MV-4-11 (cell line): ENCODE data around the gene AMZ1.
"Not testable (repeated sequence)": the region's sequence is repeated elsewhere in the genome, so short reads cannot be mapped to it uniquely, and the experiment has no call there.

Experiments
- DNase-seq: peaks from one replicate; lab custom pipeline; 2025; lab: John Stamatoyannopoulos, UW

The AMZ1 gene

DNA sequence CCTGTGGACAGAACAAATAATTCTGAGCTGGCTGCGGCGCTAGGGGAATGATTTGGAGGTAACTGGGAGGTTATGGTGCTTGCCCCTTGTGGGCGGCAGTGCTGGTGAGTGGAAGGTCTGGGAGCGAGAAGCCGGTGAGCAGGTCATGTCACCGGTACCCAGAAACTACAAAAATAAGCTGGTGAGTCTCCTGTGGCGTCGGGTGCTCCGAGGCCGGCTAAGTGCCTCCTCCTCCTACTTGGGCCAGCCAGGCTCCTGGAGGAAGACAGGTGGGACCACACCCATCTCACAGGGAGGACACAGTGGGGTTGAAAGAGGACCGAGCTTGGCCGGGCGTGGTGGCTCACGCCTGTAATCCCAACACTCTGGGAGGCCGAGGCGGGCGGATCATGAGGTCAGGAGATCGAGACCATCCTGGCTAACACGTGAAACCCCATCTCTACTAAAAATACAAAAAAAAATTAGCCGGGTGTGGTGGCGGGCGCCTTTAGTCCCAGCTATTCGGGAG, 4.0 kb downstream of the AMZ1 start:
- DNase-seq, result not testable (repeated sequence)

DNA sequence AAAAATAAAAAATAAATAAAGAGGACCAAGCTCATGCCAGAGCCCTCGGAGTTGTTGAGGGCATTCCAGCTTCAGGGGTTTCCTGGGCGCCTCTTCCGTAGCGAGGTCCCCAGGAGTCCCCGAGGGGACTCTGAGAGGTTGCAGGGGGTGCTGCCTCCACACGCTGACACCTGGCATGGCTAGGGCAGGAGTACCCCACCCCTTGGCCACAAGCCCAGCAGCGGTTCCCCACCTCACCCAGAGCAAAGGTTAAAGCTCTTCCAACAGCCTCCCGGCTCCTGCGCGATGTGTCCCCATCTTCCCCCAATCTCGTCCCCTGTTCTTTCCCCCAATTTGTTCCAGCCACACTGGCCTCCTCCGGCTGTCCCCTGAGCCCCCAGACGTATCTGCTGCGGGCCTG, 4.5 kb downstream of the AMZ1 start:
- DNase-seq, result no peak

DNA sequence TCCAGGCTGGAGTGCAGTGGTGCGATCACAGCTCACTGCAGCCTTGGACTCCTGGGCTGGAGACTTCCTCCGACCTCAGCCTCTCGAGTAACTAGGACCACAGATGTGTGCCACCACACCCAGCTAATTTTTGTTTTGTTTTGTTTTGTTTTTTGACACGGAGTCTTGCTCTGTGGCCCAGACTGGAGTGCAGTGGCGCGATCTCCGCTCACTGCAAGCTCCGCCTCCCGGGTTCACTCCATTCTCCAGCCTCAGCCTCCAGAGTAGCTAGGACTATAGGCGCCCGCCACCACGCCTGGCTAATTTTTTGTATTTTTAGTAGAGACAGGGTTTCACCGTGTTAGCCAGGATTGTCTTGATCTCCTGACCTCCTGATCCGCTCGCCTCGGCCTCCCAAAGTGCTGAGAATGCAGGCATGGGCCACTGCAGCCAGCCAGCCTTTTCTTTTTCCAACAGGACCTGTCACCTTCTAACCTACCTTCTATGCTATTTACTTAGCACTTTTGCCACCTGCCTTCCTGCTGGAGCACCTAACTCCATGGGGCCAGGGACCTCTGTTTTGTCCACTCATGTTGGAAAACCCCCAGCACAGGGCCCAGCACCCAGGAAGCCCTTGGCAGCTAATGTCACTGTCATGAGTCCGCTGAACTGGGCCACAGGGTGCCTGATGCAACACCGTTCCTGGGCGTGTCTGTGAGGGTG, 5.6 kb downstream of the AMZ1 start:
- DNase-seq, result peak; percentile 25

DNA sequence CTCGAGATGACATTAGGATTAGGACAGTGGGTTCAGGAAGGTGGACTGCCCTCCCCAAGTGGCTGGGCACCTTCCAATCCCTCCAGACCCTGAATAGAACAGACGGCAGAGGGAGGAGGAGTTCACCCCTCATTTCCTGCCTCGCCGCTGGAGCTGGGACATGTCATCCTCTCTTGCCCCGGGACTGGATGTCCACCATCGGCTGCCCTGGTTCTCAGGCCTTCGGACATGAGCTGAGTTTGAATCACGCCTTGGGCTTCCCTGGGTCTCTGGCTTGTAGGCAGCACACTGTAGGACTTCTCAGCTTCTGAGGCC, 6.1 kb downstream of the AMZ1 start:
- not testable (repeated sequence) for DNase-seq

DNA sequence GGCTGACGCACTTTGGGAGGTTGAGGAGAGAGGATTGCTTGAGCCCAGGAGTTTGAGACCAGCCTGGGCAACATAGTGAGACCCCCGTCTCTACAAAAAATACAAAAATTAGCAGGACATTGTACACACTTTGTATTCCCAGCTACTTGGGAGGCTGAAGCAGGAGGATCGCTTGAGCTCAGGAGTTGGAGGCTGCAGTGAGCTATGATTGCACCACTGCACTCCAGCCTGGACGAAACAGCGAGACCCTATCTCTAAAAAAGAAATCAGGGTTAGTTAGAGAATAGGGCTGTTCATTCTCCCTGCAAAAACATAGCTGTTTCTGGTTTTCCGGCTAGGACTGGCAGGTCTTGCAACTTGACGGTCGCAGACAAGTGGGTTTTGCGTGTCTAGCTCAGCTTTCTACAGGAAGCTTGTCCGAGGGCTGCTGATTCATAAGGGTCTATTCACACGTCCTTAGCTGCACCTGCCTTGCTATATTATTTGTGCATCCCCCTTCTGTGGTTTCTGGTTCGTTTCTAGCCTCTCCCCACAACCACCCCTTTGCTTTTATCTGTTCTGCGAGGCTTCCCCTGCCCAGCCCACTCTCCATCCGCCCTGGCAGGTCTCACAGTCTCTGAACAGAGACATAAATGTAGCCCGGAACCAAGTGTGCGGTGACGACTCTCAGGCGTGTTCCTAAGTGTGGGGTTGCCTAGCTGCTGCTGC, 10.7 kb downstream of the AMZ1 start:
- peak; percentile 42 for DNase-seq

DNA sequence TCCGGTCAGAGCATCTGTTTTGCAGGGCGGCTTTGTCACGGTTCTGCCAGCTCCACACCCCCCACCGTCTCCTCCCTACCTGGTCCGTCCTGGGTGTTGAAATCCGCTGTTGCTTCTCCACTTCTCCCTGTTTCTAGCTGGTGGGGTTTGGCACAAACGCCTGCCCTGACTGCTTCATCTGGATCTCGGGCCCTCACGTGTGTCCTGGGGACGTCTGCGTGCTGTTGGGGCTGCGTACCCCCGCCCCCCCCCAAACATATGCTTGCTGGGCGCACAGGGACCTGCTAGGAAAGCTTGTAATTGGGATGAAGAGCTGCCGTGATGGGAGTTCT, 11.3 kb downstream of the AMZ1 start:
- no peak for DNase-seq

DNA sequence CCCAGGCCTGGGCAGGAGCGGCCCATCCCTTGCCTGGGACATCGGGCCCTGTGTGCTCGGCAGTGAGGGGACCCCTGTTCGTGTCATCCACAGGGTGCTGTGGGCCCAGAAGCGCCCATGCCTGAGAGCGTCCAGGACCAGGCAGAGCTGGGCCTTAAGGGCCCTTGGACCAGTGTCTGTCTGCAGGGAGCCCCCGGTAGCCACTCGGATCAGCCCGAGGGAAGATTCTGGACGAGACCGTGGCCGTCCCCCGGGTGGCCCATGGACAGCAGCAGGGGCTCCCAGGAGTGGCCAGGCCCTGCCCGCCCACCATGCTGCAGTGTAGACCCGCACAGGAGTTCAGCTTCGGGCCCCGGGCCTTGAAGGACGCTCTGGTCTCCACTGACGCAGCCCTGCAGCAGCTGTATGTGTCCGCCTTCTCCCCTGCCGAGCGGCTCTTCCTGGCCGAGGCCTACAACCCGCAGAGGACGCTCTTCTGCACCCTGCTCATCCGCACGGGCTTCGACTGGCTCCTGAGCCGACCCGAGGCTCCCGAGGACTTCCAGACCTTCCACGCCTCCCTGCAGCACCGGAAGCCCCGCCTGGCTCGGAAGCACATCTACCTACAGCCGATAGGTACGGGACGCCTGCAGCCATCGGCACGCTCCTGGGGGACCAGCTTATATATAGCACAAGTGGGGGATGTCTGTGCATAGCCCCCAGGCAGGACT, 12.3 kb downstream of the AMZ1 start:
- DNase-seq, result no peak

DNA sequence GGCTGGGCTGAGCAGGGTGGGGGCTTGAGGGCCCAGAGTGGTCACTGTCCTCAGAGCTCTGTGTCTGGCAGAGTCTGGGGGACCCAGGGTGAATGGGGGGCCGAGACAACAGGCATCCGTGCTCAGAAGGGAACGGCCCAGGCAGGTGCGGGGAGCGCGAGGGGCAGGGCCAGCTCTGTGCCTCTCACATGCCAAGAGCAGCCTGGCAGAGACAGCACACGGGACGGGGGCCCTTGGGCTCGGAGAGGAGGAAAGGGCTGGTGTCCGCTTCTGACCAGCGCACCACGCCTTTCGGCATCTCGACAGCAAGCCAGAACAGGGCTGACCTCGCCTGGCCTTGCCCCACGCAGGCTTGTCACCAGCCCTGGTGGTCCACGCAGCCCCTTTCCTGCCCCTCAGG, 13.4 kb downstream of the AMZ1 start:
- no peak for DNase-seq

DNA sequence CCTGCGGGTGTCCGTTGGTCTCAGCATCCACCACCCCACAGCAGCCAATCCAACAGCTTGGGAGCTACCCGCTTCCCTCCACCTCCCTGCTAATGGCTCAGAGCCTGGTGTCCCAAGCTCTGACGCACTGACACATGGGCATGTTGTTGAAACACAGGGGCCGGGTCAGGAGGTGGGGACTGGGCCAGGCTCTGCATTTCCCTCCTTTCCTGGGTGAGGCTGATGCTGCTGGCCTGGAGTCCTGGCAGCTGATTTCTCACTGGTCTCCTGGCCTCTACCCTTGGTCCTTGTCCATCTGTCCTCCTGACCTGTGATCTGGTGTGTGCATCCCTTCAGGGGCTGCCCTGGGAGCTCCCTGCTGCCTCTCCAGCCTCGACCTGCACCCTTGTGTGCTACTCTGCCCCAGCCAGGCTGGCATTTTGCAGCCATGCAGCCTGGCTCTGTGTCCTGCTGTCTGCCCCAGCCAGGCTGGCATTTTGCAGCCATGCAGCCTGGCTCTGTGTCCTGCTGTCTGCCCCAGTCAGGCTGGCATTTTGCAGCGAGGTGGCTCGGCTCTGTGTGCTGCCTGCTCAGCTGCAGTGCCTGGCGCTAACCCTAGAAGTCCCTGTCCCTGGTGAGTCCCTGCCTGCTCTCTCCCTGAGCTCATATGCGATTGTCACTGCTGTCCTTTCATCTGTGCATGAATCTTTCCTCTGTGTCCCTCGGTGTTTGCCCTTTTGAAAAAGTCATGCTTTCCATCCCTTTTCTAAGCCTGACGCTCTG, 14.0 kb downstream of the AMZ1 start:
- no peak for DNase-seq

DNA sequence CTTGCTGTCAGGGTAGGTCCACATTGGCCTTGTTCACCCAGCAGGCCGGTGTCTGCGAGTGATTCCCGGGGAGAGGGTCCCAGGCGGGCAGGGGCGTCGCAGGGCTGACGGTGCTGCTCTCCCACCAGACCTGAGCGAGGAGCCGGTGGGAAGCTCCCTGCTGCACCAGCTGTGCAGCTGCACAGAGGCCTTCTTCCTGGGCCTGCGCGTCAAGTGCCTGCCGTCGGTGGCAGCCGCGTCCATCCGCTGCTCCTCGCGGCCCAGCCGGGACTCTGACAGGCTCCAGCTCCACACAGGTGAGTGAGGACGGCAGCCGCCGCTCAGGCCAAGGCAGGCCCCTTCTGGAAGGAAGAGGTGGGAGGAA, 14.6 kb downstream of the AMZ1 start:
- no peak for DNase-seq

DNA sequence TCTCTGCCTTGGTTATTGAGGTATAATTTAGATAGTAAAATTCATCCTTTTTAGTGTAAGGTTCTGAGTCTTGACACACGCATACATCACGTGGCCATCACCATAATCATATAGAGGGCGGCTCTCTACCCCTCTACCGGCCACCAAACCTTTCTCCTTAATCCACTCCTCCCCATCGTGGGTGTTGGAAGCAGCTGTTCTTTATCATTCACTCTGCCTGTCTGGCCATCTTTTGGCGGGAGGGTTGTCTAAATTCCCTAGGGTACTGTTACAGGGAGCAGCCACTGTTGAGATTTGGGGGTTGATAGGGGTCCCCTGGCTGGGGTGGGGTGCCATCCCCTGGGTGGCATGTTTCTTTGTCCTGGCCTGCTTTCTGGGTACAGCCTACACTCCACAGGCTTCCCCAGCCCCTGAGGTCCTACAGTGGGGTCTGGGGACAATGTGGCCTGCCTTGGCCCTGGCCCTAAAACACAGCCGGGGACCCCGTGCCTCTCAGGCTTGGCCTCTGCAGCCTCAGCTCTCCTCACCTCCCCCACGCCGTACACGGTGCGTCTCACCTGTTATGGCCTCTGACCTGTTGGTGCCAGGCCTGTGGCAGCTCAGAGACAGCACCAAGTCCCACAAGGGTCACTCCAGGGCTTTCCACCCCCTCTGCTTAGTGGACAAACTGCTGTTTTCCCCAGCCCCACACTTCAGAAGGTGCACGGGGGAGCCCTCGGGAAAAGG, 17.5 kb downstream of the AMZ1 start:
- no peak for DNase-seq

DNA sequence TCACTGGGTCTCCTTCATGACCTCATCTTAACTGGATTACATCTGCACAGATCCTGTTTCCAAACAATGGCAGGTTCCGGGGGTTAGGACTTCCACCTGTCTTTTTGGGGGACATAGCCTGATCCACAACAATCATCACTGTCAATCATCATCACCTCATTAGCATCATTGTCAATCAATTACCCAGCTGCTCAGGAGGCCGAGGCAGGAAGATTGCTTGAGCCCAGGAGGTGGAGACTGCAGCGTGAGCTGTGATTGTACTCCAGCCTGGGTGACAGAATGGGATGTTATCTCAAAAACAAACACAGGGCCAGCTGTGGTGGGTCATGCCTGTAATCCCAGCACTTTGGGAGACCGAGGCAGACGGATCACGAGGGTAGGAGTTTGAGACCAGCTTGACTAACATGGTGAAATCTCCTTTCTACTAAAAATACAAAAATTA, 18.7 kb downstream of the AMZ1 start:
- no peak for DNase-seq

DNA sequence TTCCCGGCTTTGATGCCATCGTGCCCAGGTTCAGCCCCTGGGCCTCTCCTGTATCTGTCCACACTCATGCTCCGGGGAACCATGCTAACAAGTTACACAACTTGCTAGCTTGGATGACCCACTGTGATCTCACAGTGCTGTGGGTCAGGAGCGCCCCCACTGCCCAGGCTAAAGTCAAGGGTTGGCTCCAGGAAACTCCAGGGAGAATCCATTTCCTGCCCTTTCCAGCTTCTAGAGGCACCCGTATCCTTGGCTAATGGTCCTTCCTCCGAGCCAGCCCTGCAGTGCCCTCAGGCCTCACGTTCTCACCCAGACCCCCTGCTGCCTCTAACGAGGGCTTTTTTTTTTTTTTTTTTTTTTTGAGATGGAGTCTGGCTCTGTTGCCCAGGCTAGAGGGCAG, 19.5 kb downstream of the AMZ1 start:
- no peak for DNase-seq

DNA sequence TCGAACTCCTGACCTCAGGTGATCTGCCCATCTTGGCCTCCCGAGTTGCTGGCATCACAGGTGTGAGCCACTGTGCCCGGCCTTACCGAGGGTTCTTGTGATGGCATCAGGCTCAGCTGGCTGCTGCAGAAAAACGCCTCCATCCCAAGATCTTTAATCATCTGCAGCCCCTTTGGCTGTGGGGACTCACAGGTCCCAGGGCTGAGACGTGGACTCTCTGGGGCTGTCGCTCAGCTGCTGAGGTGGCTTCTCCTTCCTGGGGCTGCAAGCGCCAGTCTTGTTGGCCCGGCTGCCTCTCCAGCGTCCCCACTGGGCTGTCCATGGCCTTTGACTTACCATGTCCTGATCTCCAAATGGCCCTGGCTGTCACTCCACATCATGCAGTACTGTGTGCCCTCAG, 20.0 kb downstream of the AMZ1 start:
- no peak for DNase-seq

DNA sequence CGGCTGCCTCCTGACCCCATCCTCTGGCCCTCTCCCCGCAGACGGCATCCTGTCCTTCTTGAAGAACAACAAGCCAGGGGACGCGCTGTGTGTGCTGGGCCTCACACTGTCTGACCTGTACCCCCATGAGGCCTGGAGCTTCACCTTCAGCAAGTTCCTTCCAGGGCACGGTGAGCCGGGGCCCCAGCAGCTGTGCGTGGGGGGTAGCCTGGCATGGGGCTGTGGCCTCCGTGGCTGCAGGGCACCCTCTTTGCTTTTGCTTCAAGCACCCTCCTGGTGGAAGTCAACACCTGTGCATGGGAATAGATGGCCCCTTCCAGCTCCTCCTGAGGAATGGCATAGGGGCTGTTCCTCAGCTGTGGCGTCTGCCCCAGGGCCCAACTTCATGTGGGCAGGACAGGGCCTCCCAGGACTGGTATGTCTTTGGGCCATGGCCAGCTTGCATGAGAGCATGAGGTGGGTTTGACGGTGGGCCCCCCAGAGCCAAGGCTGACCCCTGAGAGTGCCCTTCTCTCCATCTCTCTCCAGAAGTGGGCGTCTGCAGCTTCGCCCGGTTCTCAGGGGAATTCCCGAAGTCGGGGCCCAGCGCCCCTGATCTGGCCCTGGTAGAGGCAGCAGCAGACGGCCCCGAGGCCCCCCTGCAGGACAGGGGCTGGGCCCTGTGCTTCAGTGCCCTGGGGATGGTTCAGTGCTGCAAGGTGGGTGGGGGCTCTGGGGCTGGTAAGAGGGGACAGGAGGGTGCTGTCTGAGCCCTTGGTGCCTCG, 20.7 kb downstream of the AMZ1 start:
- DNase-seq, result no peak

DNA sequence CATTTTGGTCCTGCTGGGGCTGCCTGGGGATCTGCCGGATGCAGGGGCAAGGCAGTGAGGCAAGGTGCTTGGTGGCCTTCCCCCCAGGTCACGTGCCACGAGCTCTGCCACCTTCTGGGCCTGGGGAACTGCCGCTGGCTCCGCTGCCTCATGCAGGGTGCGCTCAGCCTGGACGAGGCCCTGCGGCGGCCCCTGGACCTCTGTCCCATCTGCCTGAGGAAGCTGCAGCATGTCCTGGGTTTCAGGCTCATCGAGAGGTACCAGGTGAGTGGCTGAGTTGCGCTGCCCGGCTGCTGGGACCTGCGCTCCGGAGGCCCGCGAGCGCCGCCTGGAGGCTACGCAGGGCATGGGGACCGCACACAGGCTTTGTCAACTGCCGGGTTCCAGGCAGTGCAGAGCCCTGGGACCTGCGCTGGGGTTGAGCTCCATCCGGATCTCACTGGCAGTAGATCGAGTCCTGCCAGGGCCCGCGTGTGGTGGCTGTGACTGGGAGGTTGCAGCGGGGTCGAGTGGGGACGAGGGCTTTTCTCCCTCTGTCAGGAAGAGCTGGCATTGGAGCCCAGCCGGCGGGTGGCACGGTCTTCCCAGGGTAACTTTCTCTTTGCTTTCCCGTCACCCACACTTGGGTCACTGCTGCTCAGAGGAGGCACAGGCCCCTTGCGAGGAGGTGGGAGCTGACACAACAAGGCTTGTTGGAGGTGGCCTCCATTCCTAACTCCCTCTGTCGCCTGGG, 21.7 kb downstream of the AMZ1 start:
- DNase-seq, result peak; percentile 32

DNA sequence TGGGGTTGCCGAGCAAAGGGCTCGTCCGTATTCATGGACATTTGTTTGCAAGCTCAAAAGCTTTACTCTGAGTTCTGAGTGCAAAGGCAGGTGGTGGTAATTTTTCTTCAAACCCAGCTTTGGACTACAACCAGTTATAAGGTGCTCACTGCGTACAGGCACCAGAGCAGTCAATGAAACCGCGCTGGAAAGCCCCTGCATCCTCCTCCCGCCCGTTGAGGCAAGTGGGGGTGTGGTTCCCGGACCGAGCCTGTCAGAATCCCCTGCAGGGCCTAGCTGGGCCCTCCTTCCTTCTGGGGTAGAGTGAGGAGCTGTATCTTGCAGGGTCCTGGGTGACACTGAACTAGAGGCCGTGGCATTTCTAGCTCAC, 22.3 kb downstream of the AMZ1 start:
- no peak for DNase-seq

DNA sequence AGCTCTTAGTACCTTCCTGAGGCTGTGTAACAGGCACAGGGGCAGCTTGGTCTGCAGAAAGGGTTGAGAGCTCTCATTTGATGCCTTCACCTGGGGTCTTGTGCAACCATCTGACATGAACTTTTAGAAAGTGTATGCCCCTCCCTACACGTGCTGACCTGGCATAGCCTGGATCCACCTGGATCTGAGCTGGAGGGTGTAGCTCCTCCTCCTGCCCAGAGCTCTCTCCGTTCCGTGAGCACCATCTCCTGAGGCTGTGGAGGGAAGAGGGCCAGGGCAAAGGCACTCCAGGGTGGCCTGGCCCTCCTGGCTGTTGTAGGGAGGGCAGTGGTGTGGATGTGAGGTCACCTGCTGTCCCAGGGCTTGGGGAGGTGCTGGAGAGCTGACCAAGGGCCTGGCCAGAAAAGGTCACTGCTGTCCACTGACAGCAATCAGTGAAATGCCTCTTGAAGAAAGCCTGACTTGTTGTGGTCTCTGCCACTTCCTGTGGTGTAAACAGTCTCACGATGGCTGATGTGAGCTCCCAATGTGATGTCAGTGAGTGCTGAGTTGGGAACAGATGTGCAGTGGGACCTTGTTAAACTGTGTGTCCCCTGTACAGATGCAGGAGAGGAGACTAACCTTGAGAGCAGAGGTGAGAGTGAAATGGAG, 23.0 kb downstream of the AMZ1 start:
- DNase-seq, result peak; percentile 79

DNA sequence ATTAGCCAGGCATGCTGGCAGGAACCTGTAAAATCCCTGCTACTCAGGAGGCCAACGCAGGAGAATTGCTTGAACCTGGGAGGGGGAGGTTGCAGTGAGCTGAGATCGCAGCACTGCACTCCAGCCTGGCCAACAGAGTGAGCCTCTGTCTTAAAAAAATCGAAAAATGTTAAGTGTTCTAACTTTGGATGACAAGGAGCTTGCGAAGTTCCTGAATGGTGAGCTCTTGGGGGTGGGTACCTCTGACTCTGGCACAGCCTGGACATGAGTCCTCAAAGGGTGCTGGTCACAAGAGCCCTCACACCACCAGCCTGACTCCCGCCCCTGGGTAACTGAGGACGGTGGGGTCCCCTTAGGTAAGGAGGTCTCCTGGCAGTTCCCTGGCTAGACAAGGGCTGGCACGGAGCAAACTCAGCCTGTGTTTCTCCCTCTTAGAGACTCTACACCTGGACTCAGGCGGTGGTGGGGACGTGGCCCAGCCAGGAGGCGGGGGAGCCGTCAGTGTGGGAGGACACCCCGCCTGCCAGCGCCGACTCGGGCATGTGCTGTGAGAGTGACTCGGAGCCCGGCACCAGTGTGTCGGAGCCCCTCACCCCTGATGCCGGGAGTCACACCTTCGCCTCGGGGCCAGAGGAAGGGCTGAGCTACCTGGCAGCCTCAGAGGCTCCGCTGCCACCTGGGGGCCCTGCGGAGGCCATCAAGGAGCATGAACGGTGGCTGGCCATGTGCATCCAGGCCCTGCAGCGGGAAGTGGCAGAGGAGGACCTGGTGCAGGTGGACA, 24.1 kb downstream of the AMZ1 start:
- DNase-seq, result no peak
